ENCODE measurements around the gene HPGD.

HPGD gene

DNA sequence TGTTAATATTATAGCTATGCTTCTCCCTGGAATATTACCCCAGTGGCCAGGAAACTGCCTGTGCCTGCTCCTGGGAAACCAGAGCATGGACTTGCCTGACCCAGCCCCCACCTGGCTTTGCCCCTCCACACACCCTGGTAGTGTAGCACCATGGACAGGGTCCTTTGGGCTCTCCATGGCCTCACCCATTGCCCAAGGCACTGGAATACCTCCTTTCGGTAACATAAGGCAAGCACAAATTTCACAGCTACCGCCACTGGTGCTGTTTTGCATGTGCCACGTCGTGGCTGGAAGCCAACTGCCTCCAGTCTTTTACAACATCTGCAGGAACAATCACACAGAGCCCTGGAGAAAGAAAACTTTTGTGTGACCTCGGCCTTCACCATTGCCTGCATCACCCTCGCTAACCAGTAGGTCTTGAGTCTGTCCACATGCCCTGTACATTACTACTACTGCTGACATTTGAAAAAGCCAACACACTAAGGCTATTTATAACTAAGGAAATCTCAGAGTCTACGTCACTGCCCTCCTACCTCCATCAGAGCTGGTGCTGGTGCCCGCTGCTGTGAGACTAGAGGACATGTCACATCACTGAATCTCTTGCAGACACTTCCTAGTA, 47.7 kb downstream of the HPGD start:
- DNase-seq (ENCODE audit: low read depth): no peak

DNA sequence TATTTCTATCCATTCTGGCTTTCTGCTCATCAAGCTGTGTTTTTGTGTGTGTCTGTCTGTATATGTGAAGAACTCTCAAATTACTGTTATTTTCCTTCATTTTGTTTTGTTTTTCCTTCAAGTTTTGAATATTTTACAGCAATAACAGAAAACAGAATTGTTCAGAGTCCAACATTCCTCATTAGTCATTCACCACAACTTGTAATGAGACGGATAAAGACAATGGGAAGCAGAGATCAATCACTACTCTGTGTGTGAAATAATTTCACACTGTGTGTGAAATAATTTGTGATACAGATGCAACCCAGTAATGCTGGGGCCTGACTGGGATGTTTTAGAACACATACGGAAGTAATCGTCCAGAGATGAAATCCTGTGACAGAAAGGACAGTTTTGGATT, 55.2 kb downstream of the HPGD start:
- no peak for DNase-seq (ENCODE audit: low read depth)

DNA sequence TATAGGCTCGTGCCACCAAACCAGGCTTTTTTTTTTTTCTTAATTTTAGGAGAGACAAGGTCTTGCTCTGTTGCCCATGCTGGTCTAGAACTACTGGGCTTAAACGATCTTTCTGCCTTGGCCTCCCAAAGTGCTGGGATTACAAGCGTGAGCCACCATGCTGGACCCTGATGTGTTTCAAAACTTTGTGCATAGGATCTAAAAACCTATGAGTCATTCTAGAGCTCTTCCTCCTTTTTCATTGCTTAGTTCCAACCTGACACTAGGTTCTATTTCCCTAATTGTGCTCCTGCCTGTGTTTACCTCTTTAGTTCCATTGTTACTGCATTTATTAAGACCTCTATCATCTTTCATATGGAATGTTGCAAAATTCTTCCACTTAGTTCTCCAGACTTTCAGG, 57.3 kb downstream of the HPGD start:
- no peak for DNase-seq (ENCODE audit: low read depth)

DNA sequence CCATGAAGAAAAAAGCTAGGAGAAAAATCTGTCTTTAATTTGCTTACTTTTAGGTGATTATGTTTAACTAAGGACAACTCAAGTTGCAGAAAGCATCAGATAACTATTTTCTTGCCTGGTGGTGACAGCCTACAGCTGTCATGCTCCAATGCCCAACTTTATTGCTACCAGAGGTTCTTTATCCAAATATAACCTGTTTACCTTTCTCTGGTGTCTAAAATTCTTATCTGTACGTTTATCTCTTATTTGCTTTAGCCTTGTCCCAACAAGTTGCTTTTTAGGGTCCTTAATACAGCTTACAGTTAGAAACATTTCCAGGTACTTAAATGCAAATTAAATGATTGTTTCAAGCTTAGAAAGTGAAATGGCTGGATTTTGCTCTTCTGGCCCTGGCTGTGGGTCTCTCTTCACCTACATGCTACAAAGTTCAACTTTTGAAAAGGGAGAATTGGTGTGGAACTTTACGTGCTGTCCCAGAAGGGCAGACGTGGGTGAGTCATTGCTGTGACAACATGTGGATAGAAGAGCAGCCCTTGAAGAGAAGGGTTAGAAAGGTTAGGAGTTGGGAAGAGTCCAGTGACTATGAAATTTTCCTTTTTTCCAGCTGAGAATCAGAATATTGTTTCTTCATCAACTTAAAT, 60.7 kb downstream of the HPGD start:
- DNase-seq (ENCODE audit: low read depth): no peak

DNA sequence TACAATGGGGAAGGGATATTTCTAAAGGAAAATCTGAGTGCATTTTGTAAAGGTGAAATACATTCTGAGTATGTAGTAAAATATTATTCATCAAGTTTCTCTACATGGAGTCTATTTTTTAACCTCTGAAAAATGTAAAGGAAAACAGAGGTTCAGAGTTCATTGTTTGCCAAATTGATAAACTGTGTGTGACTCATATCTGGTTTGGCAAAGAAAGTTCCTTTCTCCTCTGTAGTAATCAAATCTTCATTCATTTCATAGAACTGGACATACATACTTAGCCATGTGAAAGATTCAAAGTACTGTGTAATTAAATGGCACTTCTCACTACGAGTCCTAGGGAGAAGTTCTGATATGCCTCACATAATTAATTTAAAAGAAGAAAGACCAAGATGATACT, 61.6 kb downstream of the HPGD start:
- no peak for DNase-seq (ENCODE audit: low read depth)

DNA sequence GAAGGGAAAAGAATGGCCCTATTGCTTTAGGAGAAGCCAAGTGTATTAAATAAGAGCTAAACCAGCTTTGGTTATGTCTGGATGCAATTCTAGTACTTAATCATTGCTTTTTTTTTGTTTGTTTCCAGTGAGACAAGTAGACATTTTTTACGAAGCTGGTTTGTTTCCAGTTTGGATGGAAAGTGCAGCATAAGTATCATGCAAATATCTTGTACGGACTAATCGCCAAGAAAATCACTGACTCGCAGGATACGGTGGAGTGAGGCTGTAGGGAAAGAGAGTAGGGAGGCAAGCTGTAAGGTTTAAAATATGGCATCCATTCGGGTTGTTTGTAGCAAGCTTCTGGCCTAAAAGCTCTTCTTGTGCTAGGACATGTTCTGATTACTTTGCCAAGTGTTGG, 64.8 kb downstream of the HPGD start:
- no peak for DNase-seq (ENCODE audit: low read depth)

DNA sequence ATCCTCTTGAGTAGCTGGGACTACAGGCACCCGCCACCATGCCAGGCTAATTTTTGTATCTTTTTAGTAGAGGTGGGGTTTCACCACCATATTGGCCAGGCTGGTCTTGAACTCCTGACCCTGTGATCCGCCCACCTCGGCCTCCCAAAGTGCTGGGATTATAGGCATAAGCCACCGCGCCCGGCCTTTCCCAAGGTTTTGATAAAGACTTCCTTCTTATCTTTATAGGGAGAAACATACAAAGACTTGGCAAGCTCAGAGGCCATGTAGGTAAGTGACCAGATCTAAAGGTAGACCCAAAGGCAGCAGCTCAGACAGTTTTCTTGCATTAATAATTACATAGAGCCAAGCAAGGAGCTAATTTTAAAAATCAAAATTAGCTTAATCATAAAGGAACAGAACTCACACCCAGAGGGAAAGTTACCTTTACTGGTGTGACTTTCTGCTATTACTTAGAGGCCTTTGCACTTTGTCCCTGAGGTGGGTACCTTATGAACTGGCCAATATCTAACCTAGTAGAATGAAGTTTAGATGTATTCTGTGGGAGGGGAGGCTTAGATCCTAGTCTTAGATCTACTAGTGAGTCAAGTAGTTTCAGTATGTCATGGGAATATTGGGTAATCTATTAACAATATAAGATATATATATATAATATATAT, 67.3 kb downstream of the HPGD start:
- DNase-seq (ENCODE audit: low read depth): no peak

DNA sequence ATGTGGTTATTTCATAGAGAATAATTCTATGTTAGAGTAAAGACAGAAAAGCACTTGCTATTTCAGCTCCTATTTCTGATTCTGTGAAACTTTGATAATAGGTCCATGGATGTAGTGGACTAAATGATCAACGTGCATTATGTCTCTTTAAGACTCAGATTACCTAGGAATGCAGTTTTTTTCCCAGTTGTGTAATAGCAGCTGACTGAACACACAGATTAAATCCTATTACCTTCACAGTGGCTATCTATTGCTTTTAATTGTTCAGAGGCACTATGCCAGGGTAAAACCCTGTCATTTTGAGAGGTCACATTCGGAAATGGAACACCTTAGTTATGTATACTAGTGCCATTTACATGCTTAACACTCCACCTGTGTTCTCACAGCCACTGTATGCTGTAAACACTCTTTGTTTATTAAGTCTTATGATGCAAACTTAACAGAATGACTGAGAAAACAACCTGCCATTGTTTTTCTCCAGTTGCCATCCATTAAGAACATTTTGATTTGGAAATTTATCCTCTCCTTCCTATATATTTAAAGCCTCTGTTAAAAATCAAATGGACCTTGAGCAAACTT, 70.5 kb downstream of the HPGD start:
- no peak for DNase-seq (ENCODE audit: low read depth)

DNA sequence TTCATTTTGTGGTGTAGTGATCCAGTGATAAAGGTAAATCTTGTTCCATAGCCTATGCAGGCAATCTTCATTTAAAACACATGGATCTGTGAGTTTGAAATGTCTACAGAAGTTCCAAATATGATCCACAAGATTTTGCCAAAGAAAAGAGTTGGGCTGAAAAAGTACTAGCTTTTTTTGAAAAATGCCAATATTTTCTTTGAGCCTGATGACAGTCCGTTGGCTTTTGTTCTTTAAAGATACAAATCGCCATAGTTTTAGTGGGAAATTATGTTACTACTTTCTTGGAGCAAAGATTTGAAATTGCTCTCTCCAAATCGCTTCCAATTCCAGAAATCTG, 71.5 kb downstream of the HPGD start:
- no peak for DNase-seq (ENCODE audit: low read depth)

DNA sequence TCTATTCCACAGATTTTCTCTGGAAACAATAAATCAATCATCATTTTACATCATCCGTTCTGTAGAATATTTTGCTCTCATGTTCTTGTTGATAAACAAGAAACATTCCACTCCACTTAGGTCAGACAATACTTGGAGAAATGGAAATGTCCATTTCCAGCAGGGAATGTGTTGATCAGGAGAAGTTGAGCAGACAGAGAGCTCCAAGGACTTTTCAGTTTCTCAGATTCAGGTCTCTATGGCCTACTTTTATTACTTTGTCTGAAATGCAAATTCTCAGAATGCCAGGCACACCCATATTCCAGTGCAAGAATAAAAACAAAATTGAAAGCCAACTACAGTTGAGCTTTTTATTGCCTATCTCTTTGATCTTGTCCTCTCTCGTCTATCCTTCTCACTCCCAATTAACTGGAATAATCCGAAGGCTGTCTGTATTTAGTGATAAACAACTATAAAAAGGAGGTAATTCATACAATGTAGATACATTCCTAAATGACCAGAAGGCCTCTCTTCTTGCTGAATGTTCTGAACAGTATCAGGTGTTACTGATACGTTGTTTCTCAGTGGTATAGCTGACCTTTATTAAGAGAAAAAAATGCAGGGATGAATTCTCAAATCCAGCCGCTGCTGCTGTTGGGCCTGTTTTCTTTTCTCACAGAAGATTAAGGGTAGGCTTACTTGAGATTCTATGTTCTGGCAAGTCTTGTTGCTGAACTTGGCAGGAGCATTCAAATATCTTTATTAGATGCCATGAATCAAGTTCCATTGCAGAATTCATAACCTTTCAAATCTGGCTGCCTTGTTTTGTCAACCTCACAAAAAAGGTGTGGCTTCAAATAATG, 72.1 kb downstream of the HPGD start:
- no peak for DNase-seq (ENCODE audit: low read depth)

DNA sequence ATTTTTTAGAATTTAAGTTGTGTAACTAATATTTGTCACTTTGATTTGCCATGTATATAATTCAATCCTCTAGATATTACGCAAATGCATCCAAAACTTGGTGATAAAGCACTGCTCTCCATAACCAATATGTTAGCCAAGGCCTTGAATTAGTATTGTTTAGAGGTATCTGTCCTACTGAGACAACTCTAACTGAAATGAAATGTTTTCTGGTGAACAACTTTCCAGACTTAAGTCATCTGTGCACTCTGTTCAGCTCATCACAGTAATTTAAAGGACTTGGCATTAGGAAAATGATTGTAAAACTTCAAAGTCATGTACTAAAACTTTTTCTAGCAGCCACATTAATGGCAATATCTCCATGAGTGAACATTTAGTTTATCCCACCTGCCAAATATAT, 73.1 kb downstream of the HPGD start:
- DNase-seq (ENCODE audit: low read depth): no peak

DNA sequence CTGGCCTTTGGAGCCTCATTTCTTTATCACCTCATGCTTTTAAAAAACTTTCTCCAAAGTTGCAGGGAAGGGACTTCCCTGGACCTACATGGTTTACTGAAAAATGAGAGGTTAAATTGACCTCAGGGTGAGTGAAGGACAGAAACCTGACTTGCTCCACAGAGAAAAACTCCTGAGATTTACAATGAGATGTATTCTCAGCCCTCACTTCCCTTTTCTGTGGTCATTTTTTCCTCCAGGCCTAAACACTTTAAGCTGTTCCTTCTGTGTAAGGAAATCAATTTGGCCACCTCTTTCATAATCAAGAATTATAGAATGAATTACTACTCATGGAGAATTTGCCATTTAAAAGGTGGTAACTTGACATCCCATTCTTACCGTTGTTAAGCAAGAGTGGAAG, 77.9 kb downstream of the HPGD start:
- DNase-seq (ENCODE audit: low read depth): no peak
